MV-4-11 (cell line): ENCODE measurements around the gene CACNB2.
"Not testable (repeated sequence)": the region's sequence is repeated elsewhere in the genome, so short reads cannot be mapped to it uniquely, and the experiment has no call there.

Experiments used
- DNase-seq: peaks from one replicate; lab custom pipeline; 2025; lab: John Stamatoyannopoulos, UW

CACNB2 gene

DNA sequence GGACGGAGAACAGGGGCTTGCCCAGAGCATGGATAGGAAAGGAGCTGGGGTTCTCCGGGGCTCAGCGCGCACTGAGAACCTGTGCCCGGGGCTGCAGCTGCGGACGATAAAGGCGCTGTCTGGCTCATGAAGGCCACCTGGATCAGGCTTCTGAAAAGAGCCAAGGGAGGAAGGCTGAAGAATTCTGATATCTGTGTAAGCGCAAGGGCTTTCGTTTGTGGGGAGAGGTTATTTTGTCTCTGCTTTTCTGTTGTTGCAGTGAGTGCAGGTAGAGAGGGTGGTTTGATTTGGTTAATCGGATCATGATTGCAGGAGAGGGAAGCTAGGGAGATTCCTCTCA is 260.7 kb downstream of the CACNB2 start:
- DNase-seq, result no peak

DNA sequence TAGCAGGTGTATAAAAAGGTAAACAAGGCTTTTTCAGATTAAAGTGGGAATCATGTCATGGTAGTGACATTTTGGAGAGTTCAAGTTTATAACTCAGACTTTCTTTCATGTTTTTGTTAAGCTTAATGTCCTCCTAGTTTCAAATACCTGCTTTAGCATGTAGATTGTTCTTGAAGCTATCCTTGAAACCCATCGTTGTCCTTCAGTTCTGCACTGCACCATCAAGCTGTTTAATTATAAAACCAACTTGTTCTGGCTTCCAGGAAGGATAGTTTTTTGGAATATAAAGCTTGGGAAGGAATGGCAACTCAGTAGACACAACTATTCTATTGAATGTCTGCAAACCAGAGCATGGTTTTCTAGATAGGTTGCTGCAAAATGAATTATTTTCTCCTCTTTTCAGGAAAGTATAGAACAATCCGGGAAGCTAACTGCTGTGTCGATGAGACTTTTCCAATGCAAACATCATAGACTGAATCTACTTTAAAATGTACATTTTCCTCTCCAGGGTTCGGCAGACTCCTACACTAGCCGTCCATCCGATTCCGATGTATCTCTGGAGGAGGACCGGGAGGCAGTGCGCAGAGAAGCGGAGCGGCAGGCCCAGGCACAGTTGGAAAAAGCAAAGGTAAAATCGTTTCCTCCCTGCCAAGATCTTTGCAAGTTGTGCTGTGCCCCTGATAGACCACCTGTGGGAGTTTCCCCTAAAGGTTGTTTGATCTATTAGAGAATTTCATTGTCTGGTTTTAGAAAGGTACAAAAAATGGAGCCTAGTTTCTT is 261.4 kb downstream of the CACNB2 start:
- no peak for DNase-seq

DNA sequence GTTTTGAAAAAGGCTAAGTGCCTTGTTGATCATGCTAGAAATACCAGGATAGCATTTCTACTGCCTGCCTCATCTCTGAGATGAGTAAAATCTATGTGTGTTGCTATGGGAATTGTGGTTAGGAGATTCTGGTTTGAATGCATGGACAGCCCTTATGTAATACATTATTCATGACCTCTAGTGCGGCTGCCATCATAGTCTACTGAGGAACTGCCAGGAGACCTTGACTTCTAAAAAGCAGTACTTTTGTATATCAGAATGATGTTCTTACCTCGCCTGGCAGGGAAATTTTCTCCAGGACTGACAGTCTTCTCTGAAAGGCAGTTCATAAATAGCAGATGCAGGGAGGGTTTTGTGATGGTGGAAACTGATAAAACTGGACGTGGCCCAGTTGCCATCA is 262.6 kb downstream of the CACNB2 start:
- DNase-seq, result peak; percentile 66

DNA sequence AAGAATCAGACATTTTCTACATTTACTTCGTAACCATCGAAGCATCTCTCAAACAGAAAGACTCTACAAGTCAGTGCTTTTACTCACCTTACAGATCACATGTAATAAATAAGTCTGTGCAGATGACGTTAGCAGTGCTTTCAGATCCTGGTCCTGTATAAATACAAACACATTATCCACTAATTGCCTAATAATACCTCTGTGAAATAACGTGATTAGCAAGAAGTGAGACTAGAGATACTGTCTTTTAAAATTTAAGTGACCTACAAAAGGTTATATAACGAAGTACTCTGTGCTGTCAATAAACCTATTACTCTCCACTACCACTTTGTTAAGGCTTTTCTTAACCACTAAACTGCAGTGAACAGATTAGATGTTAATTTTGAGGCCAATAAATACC is 264.3 kb downstream of the CACNB2 start:
- no peak for DNase-seq

DNA sequence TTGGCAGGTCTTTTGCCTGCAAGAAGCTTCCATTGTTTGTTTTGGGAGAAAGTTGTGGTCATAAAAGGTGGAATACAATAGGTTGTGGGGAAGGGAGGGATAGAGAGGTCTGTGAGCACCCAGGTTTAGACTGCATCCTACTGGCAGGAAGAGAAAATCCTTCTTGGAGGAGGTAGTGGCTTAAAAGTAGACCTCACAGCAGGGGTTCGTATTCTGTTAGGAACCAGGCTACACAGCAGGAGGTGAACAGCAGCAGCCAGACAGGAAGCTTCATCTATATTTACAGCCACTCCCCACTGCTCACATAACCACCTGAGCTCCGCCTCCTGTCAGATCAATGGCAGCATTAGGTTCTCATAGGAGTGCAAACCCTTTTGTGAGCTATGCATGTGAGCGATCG is 265.9 kb downstream of the CACNB2 start:
- no peak for DNase-seq

DNA sequence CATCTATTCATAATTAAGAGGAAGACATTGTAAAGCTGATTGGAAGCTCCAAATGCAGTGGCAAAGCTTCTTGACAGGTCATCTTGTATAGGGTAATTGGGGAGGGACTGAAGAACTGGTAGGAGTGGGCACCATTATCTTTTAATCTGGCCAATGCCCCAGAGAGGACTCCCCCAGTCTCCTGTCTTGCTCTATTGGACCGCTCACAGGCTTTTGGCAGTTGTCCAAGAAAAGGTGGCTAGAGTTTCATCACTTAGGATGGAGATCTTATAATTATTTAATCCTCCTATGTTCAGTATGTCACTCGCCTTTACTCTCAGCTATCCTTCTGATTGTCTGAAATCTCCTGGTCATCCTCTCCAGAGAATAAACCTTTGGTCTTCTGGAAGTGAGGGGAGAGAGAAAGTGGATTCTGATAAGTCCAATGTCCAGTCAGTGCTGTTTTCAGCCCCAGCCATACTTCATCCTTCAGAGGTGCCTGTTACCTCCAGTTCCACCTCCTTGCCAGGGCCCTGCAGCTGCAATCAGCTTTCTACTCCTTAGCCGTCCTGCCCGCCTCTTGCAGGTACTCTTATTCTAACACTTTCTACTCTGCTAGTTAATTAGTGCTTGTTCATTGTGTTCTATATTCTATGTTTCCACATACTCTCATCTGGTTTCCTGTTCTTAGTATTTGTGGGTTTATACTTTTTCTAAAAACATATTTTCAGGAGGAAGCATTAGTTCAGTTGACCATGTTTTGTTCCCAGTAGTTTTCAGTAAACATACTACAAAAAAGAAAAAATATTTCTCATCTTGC is 269.6 kb downstream of the CACNB2 start:
- DNase-seq, result no peak

DNA sequence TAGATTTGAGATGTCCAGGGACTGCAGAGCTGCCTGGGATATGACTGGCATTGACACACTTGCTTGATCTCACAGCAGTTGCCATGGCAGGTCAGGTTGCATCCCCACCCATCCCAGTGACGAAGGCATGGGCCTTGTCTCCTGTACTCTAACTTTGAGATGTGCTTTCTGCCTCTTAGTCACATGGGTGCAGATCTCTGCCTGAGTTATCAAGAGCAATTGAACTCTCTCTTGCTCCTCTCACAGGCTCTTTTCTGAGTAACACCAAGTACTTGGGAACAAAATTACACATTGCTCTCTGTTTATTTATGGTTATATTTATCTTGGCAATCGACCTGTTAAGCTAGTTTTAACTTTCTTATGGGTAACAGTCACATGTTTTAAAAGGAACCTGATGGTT is 273.8 kb downstream of the CACNB2 start:
- no peak for DNase-seq

DNA sequence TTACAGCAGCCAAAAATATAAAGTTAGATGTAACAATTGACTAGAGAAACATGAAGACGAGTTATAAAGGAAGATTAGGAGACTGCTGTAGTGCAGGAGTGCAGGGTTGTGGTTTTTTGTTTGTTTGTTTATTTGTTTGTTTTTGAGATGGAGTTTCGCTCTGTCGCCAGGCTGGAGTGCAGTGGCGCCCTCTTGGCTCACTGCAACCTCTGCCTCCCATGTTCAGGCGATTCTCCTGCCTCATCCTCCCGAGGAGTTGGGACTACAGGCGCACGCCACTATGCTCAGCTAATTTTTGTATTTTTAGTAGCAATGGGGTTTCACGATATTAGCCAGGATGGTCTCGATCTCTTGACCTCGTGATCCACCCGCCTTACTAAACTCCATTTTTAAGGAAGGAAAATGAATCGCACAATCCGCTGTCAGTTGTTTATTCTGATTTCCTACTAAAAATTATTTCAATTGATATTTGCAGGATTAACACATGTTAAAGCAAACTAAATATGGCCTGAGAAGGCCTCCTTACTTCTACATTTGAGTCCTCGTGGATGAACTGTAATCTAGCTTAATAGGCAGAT is 277.8 kb downstream of the CACNB2 start:
- no peak for DNase-seq

DNA sequence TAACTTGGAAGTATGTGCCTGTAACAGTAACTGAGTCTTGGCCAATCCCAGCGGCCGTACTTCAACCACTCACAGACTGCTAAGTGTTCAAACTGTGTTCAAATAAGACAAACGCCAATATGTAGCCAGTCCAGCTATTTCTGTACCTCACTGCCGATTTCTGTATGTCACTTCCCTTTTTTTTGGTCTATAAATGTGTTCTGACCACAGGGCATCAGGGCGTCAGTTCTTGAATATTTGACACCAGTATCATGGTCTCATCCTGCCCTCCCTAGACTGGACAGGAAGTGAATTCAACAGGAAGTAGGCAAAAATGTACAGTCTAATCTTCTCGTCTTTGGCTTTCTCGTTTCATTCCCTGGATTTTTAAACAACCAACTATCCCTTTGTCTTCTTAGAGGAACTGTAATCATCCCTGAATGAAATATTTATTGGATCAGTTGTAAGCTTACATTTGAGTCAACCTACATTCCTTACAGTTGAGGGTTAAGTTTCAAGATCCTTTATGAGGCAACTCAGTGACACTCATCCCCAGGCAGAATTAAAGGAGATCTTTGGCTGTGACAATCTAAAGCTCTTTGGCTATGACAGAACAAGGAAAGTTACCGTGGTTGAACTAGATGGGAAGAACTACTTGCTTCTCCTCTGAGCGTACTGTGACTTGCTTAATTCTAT is 278.5 kb downstream of the CACNB2 start:
- DNase-seq, result peak; percentile 99

DNA sequence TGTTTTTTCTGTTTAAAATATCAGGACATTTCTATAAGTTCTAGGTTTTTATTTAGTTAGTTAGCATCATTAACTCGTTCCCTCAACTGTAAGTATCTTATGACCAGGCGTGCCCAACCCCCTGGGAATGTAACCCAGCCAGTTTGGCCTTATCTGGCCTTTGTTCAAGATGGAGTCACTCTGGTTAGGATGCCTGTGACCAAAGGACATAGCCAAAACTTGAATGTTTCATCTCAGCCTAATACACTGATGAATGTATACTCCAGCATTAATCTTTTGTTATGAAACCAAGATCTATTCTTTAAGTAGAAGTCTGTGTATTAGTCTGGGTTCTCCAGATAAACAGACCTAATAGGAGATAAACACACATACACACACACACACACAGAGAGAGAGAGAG is 279.7 kb downstream of the CACNB2 start:
- DNase-seq, result no peak

DNA sequence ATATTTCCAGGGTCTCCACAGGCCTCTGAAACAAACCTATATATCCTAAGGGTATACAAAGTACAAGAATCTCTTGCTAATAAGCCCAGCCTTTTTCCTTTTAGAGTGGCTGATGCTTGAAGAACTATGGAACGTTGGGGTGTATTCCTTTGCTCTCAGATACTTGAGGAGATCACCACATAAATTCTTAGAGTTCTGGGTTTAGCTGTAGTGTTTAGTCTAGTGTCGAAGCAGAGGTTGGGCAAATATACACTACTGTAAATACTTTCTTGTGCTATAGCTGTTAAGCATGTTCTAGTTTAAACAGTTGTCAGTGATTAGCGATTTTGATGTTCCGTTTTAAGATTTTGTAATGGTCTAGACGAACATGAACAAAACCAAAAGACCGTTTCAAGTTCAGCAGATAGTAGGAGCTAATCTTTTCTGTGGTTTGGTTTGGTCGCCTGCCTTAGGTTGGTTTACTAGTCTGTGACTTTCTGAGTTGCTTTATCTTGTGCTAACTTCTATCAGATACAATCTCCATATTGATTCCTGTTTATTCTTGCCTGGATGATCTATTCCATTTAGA is 281.6 kb downstream of the CACNB2 start:
- DNase-seq, result peak; percentile 57

DNA sequence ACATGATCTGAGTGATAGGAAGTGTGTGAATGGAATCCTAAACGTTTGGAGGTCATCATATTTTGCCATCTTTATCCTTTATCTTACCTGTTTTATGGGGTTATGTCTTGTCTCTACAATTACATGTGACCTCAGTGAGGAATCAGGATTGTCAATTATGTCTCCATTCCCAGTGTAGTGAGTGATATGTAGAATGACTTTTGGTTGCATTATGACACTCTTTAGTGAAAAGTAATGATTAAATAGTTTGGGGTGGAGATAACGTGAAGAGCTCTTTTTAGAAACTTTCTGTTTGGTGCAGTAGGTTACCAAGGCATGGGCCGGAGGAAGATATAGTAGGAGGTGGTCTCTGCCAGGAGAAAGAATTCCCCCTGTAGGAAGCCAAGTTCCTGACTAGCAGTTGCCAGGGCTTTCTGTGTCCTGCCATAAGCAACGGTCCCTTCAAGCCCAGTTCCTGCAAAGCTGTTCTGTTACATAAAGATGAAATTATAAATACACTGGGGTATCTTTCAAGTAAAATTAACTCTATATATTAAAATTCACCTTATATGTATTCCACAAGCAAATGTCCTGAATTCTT is 282.9 kb downstream of the CACNB2 start:
- DNase-seq, result no peak

DNA sequence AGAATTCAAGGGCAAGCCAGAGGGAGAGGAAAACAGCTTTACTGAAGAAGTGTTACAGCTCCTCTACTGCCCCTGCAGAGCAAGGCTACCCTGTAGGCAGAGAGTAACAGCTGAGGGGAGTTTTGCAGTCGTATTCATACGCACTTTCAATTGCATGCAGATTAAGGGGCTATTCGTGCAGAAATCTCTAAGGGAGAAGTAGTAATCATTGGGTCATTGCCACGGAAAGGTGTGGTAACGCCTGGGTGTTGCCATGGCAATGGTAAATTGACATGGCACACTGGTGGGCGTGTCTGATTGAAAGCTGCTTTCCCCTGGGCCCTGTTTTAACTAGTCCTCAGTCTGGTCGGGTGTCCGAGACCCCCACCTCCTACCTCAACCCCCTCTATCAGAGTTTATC is 284.0 kb downstream of the CACNB2 start:
- DNase-seq, result no peak

DNA sequence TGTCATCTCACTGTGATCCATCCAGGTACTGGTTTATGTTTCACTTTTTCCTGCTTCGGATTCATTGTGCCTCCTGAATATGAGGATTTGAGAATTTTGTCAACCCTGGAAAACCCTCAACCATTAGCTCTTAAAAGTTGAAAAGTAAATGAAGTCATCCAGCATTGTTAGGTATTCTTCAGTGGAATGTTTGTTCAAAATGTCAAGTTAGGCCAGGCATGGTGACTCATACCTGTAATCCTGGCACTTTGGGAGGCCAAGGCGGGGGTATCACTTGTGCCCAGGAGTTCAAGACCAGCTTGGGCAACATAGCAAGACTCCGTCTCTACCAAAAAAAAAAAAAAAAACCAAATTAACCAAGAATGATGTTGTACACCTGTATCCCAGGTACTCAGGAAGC is 289.1 kb downstream of the CACNB2 start:
- no peak for DNase-seq

DNA sequence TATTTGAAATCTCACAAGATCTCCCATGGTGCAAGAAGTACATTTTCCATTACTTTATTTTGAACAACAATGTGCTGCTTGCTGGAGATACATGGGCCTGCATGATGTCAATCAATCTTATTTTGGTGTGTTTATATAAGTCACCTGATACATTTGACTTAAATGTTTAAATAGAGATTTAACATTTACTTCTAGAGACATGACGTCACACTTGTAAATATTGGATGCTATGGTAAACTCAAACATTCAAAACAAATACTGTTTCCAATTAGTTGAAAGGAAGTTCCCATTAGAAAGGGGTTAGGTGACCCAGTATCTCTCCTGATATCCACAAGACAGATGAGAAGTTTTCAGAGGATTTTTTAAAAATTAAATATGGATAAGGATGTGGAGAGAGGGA is 296.7 kb downstream of the CACNB2 start:
- DNase-seq, result no peak

DNA sequence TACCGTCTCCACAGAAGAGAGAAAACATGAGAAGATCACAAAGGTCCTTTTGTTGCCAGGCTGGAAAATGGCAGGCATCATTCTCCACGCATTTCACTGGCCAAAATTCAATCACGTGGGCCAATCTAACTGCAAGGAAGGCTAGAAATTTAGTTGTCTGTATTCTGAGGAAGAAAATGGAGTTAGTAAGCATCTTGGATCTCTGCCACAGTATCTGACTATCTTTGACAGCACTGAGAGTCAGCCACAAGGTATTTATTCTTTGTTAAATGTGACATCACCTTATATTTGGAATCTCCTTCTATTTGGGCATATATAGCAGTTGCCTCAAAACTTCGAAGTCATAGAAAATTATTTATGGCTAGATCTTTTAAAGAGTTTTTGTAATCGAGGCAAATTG is 297.3 kb downstream of the CACNB2 start:
- DNase-seq, result no peak

DNA sequence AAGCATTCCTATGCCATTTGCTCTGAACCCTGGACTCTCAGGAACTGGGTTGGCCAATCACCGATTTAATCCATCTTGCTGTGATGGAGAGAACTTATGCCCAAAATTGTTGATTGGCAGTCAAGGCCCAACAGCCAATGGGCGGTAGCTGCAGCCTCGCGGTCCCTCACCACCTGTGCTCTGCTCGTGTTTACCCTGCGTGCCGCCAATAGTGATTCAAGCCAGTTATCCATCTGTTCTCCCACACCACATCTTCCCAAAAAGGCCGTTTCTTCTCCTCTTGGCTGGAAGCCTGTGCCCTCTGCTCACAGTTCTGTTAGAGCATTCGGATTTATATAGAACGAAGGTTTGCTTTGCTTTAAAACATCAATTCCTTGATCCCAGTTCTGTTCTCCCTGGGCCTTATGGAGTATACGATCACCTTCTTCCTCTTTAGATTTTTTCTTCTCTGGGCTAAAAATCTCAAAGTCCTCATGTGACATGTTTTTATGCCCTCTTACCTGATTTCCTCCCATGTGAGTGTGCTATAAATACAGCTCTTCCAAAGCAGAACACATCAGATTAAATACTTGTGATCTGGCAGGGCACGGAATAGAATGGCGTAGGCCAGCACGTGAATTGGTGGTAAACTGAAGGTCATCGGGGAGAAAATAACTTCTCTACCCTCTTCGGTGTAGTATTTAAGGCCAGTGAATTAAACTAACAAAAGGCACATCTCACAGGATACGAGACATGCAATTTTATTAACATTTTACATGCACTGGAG is 298.3 kb downstream of the CACNB2 start:
- DNase-seq, result no peak

DNA sequence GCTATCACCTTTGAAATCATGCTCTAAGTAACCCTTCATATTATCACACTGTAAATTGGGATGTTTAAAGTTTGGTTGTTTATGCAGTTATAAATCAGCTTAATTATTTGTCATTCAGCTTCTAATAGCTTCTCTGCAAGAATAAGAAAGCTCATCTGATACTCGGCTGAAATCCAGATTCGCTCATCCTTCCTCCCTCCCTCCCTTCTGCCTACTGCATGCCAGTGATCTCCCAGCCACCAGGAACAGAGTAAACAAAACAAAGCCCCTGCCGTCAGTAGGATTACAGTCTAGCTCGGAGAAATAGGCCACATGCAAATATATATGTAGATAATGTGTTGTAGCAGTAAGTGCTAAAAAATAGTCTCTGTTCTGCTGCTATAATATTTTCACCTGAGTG is 299.4 kb downstream of the CACNB2 start:
- DNase-seq, result no peak

DNA sequence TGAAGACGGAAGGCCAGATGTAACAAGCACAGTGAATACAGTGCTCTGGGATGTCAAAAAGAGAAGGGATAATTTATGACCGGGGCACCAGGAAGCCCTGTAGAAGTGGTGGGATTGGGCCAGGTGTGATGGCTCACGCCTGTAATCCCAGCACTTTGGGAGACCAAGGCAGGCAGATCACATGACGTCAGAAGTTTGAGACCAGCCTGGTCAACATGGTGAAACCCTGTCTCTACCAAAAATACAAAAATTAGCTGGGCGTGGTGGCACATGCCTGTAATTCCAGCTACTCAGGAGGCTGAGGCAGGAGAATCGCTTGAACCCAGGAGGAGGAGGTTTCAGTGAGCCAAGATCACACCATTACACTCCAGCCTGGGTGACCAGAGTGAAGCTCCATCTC is 305.4 kb downstream of the CACNB2 start:
- not testable (repeated sequence) for DNase-seq

DNA sequence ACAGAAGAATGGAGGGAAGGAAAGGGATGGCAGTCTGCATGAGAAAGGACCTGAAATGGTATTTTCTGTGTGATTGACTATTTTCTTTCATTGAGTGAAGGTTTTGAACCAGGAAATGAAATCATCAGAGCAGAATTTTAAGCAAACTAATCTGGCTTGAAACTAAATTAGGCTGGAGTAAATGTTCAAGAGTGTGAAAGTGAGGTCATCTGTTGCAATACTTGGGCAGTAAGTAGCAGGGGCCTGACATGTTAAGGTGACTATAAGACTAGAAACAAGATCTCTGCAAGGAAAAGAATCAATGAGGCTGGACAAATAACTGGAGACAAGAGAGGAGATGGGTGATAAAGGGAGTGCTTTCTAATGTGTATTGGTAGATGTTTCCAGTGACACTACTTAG is 306.0 kb downstream of the CACNB2 start:
- peak; percentile 11 for DNase-seq

DNA sequence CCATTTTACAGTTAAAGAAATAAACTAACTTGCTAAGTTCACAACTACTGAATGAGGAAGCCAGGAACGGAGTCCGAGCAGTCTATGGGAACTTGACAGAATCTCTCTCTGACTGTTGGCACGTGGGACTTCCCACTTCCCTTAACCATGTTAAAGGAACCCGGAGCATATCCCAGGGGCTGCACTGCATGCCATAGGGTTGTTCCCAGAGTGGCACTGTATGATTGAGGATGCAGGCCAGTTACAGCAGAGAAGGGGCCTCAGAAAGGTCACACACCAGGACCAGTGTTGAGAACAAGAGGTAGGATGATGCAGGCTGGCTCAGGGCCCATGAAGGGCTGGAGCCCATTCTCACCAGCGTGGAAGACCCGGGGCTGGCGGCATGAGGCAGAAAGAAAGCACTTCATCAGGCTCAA is 309.4 kb downstream of the CACNB2 start:
- peak; percentile 78 for DNase-seq
